Endometrial microvascular endothelial cells (primary cell): ENCODE results near the gene RPL39. TPM values are rescaled to one million over a fixed set of nuclear protein-coding genes. Genes with fewer than 3 reads are reported as not detected.

Experiments used
- in situ Hi-C: cut with HindIII; loops from 2 replicates; pipeline ENCODE4 v1.10.0; 2017; ENCODE audit warnings: low sequenced_read_pairs, low pct_unique_long_range_greater_than_20kb; ENCODE audit errors: inconsistent ontology term
- total RNA-seq: library from RNA; depleted of rRNA; stranded (reverse); fragments of >200 nt; gene quantifications from one replicate; pipeline ENCODE4 v1.2.3, GENCODE V29; 2015; ENCODE audit errors: inconsistent ontology term

The RPL39 gene
- total RNA-seq, 1 donor from 2014 or later, result 7,033 TPM

DNA sequence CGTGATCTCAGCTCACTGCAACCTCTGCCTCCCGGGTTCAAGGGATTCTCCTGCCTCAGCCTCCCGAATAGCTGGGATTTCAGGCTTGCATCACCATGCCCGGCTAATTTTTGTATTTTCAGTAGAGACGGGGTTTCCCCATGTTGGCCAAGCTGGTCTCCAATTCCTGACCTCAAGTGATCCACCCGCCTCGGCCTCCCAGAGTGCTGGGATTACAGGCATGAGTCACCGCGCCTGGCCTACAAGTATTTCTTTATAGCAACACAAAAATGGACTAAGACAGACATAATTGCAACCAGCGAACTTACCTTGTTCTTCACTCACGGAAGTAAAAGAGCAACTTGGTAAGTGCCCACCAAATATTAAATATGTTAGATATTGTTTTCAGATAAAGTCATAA lies 23.0 kb downstream of the RPL39 start:
- in situ Hi-C loops, result loop anchor here (25.0 kb wide), 1 partner anchor 281 kb away; no protein-coding TSS in a partner anchor

DNA sequence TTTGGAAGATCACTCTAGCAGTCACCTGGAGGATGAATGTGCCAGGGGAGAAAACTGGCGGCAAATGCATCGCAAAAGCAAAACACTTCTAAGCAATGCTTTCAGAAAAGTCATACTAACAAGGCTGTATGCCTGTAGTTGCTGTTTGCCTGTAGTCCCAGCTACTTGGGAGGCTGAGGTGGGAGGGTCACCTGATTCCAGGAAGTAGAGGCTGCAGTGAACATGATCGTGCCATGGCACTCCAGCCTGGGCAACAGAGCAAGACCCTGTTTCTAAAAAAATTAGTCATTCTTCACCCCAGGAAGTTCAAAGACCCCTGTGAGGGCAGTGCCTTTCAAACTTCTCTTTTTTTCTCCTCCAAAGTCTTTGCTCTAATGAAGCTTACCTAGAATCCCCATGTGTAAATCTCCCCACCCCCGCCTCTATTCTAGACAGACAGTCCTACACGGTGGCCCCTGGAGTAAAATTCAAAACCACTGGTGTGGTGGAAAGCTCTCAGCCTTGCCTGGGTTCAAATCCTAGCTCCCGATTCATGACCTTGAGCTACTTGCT lies 27.5 kb downstream of the RPL39 start:
- in situ Hi-C loops, result loop anchor here (25.0 kb wide), 1 partner anchor 277 kb away; no protein-coding TSS in a partner anchor

DNA sequence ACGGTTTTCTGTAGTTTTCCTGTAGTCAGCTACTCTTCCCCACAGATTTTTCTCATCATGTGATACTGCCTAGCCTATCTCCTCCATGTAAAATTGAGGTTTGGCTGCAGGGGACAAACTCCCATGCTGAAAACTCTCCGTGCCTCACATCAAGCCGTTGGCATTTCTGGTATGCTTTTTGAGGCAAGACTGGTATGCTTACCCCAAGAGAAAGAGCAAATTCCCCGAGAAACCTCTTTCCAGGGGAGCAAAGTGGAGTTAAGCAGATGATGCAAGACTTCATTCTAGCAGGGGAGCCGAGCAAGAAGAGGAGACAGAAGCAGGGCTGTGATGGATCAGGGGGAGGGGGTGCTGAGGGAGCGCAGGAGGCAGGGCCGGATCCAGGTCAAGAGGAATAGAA lies 28.2 kb downstream of the RPL39 start:
- in situ Hi-C loops, result loop anchor here (25.0 kb wide), 1 partner anchor 276 kb away; no protein-coding TSS in a partner anchor

GRCh38 chrX:119762718-119763117 lies 28.7 kb downstream of the RPL39 start:
- in situ Hi-C loops, result loop anchor here (25.0 kb wide), 1 partner anchor 275 kb away; no protein-coding TSS in a partner anchor

- in situ Hi-C loops, result loop anchor here (25.0 kb wide), 1 partner anchor 273 kb away; no protein-coding TSS in a partner anchor
Measured at GRCh38 chrX:119760026-119760877, 31.2 kb downstream of the RPL39 start.

- in situ Hi-C loops, result loop anchor here (25.0 kb wide), 1 partner anchor 272 kb away; no protein-coding TSS in a partner anchor
Measured at GRCh38 chrX:119759248-119759766, 32.1 kb downstream of the RPL39 start.

GRCh38 chrX:119758731-119759247 lies 32.6 kb downstream of the RPL39 start:
- in situ Hi-C loops, result loop anchor here (25.0 kb wide), 1 partner anchor 271 kb away; no protein-coding TSS in a partner anchor

GRCh38 chrX:119757979-119758730 lies 33.3 kb downstream of the RPL39 start, which contains the start of gene SOWAHD:
Gene SOWAHD (plus strand): TSS chrX:119758588. CDS start chrX:119758668, 80 bp downstream.
- in situ Hi-C loops, result loop anchor here (25.0 kb wide), 1 partner anchor 271 kb away; no protein-coding TSS in a partner anchor

- in situ Hi-C loops, result loop anchor here (25.0 kb wide), 1 partner anchor 270 kb away; no protein-coding TSS in a partner anchor
Measured at GRCh38 chrX:119757646-119757978, 33.8 kb downstream of the RPL39 start.

- in situ Hi-C loops, result loop anchor here (25.0 kb wide), 1 partner anchor 270 kb away; no protein-coding TSS in a partner anchor
Measured at GRCh38 chrX:119756926-119757635, 34.3 kb downstream of the RPL39 start.

- in situ Hi-C loops, result loop anchor here (25.0 kb wide), 1 partner anchor 269 kb away; no protein-coding TSS in a partner anchor
Measured at GRCh38 chrX:119755981-119756533, 35.4 kb downstream of the RPL39 start.

GRCh38 chrX:119753639-119754257 lies 37.7 kb downstream of the RPL39 start:
- in situ Hi-C loops, result loop anchor here (25.0 kb wide), 1 partner anchor 266 kb away; no protein-coding TSS in a partner anchor

DNA sequence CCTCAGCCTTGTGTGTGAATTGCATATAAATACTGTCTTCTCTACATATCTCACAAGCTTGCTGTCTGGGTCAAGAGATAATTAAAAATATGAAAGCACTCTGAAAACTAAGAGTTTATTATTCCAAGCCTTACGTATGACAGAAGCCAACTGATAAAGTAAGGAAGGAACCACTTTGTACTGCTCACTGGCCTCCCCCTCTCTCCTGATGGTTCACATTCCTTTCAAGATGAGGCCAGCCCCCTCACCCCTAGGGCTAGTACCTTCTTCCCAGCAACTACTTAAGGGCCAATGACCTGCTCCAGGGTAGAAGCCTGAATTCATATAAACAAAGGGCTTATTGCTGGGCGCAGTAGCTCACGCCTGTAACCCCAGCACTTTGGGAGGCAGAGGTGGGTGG lies 38.4 kb downstream of the RPL39 start:
- in situ Hi-C loops, result loop anchor here (25.0 kb wide), 1 partner anchor 266 kb away; no protein-coding TSS in a partner anchor

DNA sequence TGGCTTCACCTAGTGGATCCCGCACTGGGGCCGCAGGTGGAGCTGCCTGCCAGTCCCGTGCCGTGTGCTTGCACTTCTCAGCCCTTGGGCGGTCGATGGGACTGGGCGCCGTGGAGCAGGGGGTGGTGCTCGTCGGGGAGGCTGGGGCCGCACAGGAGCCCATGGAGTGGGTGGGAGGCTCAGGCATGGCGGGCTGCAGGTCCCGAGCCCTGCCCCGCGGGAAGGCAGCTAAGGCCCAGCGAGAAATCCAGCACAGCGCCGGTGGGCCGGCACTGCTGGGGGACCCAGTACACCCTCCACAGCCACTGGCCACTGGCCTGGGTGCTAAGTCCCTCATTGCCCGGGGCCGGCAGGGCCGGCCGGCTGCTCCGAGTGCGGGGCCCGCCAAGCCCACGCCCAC lies 40.7 kb downstream of the RPL39 start:
- in situ Hi-C loops, result loop anchor here (25.0 kb wide), 1 partner anchor 263 kb away; no protein-coding TSS in a partner anchor

DNA sequence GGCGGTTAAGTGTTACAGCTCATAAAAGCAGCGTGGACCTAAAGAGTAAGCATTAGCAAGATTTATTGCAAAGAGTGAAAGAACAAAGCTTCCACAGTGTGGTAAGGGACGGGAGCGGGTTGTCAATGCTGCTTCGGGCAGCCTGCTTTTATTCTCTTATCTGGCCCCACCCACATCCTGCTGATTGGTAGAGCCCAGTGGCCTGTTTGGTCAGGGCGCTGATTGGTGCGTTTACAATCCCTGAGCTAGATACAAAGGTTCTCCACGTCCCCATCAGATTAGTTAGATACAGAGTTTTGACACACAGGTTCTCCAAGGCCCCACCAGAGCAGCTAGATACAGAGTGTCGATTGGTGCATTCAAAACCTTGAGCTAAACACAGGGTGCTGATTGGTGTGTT lies 41.3 kb downstream of the RPL39 start:
- in situ Hi-C loops, result loop anchor here (25.0 kb wide), 1 partner anchor 263 kb away; no protein-coding TSS in a partner anchor

DNA sequence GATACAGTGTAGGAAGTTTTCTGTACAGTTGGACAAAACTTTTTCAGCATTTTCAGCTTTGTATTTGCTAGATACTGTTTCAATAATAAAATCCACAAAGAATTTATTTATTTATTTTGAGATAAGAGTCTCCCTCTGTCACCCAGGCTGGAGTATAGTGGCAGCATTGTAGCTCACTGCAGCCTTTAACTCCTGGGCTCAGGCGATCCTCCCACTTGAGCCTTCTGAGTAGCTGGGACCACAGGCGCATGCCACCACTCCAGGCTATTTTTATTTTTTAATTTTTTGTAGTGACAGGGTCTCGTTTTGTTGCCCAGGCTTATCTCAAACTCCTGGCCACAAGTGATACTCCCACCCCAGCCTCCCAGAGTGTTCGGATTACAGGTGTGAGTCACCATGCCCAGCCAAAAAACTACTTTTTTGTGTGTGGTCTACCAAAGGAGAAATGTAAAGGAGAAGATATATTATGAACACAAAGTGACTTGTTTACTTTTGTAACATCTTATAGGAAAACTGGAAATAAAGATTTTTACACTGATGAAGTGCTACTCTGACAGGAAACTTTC lies 46.1 kb downstream of the RPL39 start:
- in situ Hi-C loops, result no loop called here

DNA sequence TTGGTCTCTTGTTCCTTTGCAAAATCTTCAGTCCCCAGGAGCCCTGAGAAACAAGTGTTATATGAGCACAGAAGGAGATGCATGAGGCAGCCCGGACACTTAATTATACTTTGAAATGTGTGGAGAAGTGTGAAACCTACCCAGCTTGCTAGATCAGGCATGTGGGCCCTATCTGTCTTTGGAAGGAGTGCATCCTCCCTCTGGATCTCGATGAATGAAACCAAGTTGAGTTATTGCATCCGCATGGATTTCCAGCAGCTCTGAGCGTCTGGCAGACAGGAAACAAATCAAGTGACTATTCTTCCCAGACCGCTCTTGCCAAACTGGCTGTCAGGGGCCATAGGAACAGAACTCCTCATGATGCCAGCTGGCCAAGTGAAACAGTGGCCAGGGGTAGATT lies 52.7 kb downstream of the RPL39 start:
- in situ Hi-C loops, result no loop called here
